Stimulated activated CD8-positive, alpha-beta memory T cell treated with anti-CD3 and anti-CD28 coated beads, Interleukin-4, amount 100 ng/mL, for 1 hour (primary cell): ENCODE data around the gene TSSK2.
"Not testable (repeated sequence)": the region's sequence is repeated elsewhere in the genome, so short reads cannot be mapped to it uniquely, and the experiment has no call there.

ENCODE experiments used
- DNase-seq, 2 donors: peaks; one replicate each; pipeline ENCODE4 v3.0.0-alpha.2; 2020; ENCODE audit warnings: low read depth in 2 of 2, low spot score in 1 of 2

The TSSK2 gene

GRCh38 chr22:19138217-19139000 lies 7.3 kb downstream of the TSSK2 start:
- no peak for DNase-seq

DNA sequence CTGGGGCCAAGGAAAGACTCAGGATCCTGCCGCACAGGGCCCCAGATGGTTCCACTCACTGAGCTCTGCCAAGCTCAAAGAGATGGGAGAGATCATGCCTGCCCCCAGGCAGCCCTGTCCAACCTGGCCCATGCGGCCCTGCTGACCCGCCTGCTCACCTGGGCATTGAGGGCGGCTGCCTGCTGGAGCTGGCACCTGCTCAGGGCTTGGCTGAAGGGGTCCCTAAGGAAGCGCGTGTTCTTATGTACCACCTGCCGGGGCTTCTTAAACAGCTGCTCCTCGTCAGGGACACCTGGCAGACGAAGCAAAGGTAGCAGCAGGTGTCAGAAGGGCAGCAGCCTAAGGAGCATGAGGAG lies 7.9 kb downstream of the TSSK2 start:
- DNase-seq: no peak

DNA sequence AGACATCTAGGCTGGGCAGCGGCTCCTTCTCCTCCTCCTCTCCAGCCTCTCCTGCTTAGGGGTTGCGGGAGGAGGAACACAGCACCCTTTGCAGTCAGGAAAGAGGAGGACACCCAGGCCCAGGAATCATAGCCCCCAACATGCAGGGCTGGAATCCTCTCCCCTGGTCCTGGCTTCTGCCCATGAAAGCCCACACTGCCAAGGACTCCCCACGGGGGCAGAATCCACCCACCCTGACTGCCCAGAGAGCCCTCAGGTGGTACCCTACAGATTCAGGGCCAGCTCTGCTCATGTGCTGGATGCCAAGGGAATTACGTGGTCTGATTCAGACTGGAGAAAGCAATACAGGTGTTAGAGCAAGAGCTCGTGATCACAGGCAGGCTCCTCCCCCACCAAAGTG lies 8.9 kb downstream of the TSSK2 start:
- DNase-seq: no peak

- DNase-seq: no peak
Observed at GRCh38 chr22:19142394-19142793, 11.3 kb downstream of the TSSK2 start.

DNA sequence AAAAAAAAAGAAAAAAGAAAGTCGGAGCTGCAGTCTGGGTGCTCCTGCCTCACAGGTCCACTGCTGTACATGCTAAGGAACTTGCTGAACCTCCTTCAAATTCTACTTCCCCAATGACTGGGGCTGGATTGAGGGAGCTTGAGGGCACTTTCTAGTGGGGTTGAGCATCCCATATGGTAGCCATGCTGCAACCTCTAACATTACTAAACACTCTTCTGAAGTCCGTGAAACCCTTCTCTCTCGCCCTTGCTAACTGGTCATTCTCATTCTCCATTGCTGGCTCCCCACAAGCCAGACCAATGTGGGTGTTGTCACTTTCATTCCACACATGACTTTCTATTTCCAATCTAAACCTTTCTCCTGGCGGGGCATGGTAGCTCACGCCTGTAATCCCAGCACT lies 12.1 kb downstream of the TSSK2 start:
- DNase-seq: no peak

- DNase-seq: no peak
Observed at GRCh38 chr22:19143967-19144400, 12.9 kb downstream of the TSSK2 start.

- no peak for DNase-seq
Observed at GRCh38 chr22:19146215-19146968, 15.3 kb downstream of the TSSK2 start.

DNA sequence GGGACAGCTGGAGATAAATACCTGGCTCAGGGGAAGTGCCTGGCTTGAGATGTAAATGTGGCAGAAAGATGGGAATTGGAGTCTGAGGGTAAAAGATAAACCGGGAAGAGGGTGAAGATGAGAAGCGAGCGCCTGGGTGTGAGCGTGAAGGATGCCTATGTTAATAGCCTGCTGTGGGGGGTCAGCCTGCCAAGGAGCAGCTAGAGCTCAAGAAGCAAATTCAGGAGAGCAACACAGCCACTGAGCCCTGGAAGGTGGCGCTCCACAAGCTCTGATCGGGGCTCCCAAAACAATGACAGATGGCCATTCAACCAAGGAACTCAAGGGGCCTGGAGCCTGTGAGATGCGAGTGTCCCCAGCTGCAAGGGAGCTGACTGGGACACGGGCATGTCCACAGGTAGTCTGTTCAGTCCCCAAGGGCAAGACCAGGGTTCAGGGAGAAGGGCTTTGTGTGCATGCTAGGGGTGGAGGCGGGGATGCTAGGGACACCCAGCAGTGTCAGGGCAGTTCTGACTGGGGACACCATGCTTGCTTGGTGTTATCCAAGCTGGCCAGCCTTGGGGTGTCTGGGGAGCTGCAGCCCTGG lies 16.2 kb downstream of the TSSK2 start:
- DNase-seq: no peak

DNA sequence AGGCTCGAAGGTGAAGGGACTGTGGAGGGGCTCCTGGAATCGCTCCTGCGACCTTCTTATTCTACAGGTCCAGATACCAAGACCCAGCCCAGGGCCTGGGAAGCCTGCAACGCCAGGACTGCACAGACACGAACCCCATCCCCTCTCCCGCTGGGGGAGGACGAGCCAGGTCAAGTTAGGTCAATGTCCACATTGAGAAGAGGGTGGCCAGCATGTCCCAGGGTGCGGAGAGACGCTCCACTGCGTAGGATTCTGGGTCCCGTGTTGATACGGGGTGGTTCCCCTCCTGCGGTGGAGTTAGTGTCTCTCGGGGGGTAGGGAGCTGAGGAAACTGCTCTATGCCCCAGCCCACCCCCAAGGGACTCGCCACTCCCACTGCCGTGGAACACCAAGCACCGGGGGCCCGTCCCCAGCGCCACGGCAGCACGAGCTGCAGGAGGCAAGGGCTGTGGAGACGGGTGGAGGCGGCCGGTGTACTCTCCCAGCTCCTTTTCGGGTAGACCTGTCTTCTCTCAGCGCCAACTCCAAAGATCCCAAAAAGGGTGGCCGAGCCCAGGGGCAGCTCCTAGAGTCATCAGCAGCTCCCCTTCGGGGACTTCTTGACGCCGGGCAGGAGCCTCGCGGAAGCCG lies 17.4 kb downstream of the TSSK2 start:
- no peak for DNase-seq

DNA sequence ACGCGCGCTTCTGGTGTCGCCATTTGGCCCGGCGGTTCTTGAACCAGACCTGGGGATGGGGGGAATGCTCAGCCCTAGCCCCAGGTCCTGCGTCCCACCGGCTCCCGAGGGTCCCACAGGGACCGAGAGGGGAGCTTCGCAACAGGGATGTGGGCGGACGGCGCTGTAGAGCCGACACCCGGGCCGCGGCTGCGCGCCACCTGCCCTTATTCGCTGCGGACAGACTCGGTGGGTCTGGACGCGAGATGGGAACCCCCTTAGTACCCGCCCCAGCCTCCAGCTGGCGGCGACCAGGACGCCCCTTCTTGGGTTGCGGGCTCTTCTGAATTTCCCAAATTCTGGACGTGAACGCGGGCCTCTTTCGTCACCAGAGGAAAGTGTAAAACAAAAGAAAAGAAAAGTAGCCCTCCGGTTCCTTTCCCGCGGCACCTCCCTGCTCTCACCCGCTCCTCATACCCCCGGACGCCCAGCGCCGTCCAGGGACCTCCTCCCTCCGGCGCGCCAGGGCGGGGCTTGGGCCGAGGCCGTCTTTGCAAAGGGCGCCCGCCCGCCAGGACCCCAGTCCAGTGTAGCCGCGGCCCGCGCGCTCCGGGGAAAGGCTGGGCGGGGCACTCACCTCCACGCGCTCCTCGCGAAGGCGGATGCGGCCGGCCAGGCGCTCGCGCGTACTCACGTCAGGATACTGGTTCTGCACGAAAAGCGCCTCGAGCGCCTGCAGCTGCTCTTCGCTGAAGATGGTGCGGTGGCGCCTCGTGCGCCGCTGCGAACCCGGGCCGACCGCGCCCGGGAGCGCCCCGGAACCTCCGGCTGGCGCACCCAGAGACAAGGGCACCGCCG lies 18.2 kb downstream of the TSSK2 start:
- no peak for DNase-seq

DNA sequence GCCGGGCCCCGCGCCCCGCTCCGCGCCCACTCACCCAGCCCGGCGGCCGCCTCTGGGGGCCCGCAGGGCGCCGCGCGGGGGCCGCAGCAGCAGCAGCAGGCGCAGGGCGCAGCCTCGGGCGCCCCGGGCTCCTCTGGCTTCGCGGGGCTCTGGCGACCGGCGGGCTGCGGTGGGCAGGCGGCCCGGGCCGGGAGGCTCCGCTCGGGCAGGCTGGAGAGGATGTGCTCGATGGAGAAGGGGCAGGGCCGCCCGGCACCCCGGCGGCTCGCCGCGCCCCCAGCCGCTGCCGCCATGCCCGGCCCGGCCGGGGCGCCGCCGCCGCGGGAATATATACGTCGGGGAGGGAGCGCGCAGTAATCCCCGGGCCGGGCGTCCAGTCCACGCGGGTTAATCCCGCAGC lies 18.9 kb downstream of the TSSK2 start, which contains the start of gene GSC2:
TSS of gene GSC2 (minus strand) at position 302 of the 400 bp plus-strand sequence. CDS start at position 293, 9 bp downstream.
- DNase-seq: no peak

GRCh38 chr22:19150482-19151328 lies 19.6 kb downstream of the TSSK2 start:
- no peak for DNase-seq

DNA sequence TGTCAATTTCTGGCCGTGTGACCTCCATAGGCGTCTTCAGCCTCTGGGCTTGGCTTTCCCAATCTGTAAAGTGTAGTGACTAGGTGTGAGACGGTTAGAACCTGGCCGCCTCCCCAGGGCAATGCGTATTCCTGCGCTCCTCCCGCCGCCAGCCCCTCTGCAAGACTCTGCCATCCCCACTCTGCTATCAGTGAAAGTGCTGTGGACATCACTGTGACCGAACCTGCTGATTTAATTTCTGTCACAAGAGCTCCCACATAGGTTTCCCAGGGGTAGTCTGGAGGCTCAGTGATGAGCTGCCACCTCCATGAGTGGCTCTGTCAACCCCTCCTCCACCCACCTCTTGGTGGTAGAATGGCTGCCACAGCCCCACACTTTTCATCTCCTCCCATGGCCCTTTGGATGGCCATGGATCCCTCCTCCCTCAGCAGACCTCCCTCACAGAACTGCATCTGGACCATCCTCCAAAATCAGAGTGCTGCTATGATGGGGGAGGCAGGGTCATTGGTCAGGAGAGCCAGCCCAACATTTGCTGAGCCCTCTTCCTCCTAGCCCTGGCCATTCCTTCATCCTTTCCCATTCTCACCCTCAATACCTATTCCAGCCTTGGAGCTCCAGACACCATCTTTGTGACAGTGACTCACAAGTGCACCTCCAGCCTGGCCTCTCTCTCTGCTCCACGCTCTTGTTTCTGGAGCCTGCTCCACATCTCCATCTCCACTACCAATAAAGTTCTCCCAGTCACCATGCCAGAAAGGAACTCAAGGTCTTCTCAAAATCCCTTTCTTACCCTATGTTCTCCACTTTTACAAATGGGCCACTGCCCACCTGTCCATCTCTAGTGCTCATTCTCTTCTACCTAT lies 20.5 kb downstream of the TSSK2 start:
- no peak for DNase-seq

GRCh38 chr22:19152942-19153883 lies 22.1 kb downstream of the TSSK2 start:
- DNase-seq: no peak

GRCh38 chr22:19156109-19156508 lies 25.0 kb downstream of the TSSK2 start:
- DNase-seq: not testable (repeated sequence)

DNA sequence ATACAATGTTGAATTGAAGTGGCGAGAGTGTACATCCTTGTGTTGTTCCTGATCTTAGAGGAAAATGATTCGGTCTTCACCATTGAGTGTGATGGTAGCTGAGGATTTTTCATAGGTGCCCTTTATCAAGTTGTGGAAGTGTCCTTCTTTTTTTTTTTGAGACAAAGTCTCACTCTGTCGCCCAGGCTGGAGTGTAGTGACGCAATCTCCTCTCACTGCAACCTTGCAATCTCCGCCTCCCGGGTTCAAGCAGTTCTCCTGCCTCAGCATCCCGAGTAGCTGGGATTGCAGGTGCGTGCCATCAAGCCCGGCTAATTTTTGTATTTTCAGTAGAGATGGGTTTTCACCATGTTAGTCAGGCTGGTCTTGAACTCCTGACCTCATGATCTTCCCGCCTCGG lies 27.5 kb downstream of the TSSK2 start:
- DNase-seq: not testable (repeated sequence)

- DNase-seq: no peak
Observed at GRCh38 chr22:19164425-19164824, 33.3 kb downstream of the TSSK2 start.

DNA sequence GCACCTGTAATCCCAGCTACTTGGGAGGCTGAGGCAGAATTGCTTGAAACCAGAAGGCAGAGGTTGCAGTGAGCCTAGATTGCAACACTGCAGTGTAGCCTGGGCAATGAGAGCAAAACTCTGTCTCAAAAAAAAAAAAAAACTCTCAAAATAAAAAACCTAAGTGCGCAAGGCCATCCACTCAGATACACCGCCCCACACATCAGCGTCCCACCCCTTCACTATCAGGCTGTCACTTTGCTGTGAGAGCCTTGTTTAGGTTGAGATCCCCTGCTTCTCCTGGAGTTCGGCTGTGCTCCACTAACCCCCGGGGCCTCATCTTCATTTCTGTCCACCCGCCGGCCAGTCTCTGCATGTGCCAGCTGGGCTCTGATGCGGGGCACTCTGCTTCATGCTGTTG lies 35.3 kb downstream of the TSSK2 start:
- no peak for DNase-seq
